Caco-2 (cell line): ENCODE measurements around the gene AKAP6. TPM values are rescaled to one million over a fixed set of nuclear protein-coding genes. Genes with fewer than 3 reads are reported as not detected.

ENCODE experiments used
- BruUV-seq: library from RNA; stranded (reverse); fragments of 400-500 nt; replicated peaks from 2 replicates; lab custom pipeline; 2021; lab: Mats Ljungman, UMichigan
- CTCF ChIA-PET: fragments of 300-600 bp; sonication (Branson Sonifier 250); formaldehyde crosslinking; loops from one replicate; lab custom pipeline; 2022; ENCODE audit warnings: antibody characterized with exemption; lab: Charles Lee
- POLR2A ChIA-PET: fragments of 300-600 bp; sonication (Branson Sonifier 250); formaldehyde crosslinking; loops from one replicate; lab custom pipeline; 2022; ENCODE audit warnings: antibody characterized with exemption; lab: Charles Lee
- DNase-seq, 2 experiments: peaks; one replicate each; pipeline versions ENCODE4 v3.0.0 to v3.0.0-alpha.2; 2020 to 2022
- H3K27me3 ChIP-seq: replicated peaks from 2 replicates; pipeline ENCODE4 v1.6.0; 2011; ENCODE audit warnings: low read length; ENCODE audit not compliant: control insufficient read depth, insufficient read depth
- H3K36me3 ChIP-seq: 2 replicates; pipeline ENCODE4 v1.5.1; 2011; ENCODE audit warnings: low read length; ENCODE audit not compliant: control insufficient read depth, insufficient read depth
- H3K4me1 ChIP-seq: fragments of 250-450 bp; sonication (Bioruptor Pico); 2 replicates; pipeline ENCODE4 v1.5.1; 2020; ENCODE audit warnings: mild to moderate bottlenecking
- H3K4me3 ChIP-seq: 2 replicates; pipeline ENCODE4 v1.5.1; 2011; ENCODE audit warnings: low read depth, mild to moderate bottlenecking, control low read depth, low read length
- H3K9me3 ChIP-seq: fragments of 250-450 bp; sonication (Bioruptor Pico); 2 replicates; pipeline ENCODE4 v1.5.1; 2020; ENCODE audit warnings: mild to moderate bottlenecking, moderate library complexity
- H3K27ac Mint-ChIP-seq: one replicate; pipeline ENCODE4 v1.8.0; 2022; ENCODE audit warnings: mixed read lengths; ENCODE audit not compliant: unreplicated experiment
- H3K27me3 Mint-ChIP-seq: one replicate; pipeline ENCODE4 v1.8.0; 2022; ENCODE audit warnings: mixed read lengths; ENCODE audit not compliant: insufficient read depth, unreplicated experiment
- H3K36me3 Mint-ChIP-seq: one replicate; pipeline ENCODE4 v1.8.0; 2022; ENCODE audit warnings: mild to moderate bottlenecking, mixed read lengths; ENCODE audit not compliant: insufficient read depth, unreplicated experiment
- H3K4me1 Mint-ChIP-seq: one replicate; pipeline ENCODE4 v1.8.0; 2022; ENCODE audit warnings: low read depth, mixed read lengths; ENCODE audit not compliant: unreplicated experiment
- H3K4me3 Mint-ChIP-seq: one replicate; pipeline ENCODE4 v1.8.0; 2022; ENCODE audit warnings: mild to moderate bottlenecking, moderate library complexity, mixed read lengths; ENCODE audit not compliant: unreplicated experiment
- H3K9me3 Mint-ChIP-seq: one replicate; pipeline ENCODE4 v1.8.0; 2022; ENCODE audit warnings: mixed read lengths; ENCODE audit not compliant: unreplicated experiment
- intact Hi-C: fragments of 100-400 bp; cut with micrococcal nuclease; formaldehyde crosslinking; loops from one replicate; pipeline ENCODE4 v1.10.0; 2022; ENCODE audit not compliant: unreplicated experiment
- total RNA-seq: library from RNA; stranded (reverse); gene quantifications from 2 replicates; pipeline ENCODE4 v1.2.3, GENCODE V29; 2022
- TF ChIP-seq, protein P1 (sequence below), 2 experiments: fragments of 200-600 bp in 1 of 2; IDR thresholded peaks; 1 replicate in 1 of 2; 2 replicates in 1 of 2; pipeline versions ENCODE4 v1.5.1 to v1.8.0; 2011 to 2022; ENCODE audit warnings: antibody characterized with exemption in 1 of 2, control low read depth in 1 of 2, inconsistent platforms in 1 of 2, low read depth in 1 of 2, low read length in 1 of 2, mild to moderate bottlenecking in 1 of 2, moderate library complexity in 1 of 2; ENCODE audit not compliant: insufficient read depth in 1 of 2, severe bottlenecking in 1 of 2, unreplicated experiment in 1 of 2

Gene AKAP6
- total RNA-seq, 1 experiment from 2014 or later, result 3.0 TPM

DNA sequence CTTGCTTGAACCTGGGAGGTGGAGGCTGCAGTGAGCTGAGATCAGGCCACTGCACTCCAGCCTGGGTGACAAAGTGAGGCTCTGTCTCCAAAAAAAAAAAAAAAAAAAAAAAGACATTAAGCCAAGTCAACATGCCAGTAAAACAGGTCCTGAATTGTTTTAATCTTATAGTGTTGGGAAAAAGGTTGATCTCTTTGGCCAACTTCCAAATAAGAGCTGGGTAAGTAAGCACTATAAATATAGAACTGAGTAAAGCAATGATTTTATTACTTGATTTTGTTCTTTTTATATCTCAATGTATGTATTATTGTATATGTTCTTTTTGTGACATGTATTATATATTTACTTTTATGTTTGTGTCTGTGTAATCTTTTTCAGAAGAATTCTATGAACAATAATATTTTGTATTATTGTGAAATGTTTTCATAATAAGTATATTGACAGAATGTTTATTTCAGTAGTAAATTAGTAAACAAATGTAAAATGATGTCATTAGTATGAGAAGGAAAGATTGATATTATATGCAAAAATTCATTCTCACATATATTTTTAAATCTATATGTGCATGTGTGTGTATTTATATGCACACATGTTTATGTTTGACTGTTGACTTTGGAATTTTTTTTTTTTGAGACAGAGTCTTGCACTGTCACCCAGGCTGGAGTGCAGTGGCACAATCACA, 9.6 kb upstream of the AKAP6 start:
- H3K9me3 Mint-ChIP-seq, result no peaks in the 10 kb centered on the region
- TF ChIP-seq, protein P1, sequence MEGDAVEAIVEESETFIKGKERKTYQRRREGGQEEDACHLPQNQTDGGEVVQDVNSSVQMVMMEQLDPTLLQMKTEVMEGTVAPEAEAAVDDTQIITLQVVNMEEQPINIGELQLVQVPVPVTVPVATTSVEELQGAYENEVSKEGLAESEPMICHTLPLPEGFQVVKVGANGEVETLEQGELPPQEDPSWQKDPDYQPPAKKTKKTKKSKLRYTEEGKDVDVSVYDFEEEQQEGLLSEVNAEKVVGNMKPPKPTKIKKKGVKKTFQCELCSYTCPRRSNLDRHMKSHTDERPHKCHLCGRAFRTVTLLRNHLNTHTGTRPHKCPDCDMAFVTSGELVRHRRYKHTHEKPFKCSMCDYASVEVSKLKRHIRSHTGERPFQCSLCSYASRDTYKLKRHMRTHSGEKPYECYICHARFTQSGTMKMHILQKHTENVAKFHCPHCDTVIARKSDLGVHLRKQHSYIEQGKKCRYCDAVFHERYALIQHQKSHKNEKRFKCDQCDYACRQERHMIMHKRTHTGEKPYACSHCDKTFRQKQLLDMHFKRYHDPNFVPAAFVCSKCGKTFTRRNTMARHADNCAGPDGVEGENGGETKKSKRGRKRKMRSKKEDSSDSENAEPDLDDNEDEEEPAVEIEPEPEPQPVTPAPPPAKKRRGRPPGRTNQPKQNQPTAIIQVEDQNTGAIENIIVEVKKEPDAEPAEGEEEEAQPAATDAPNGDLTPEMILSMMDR (IDR thresholded peaks at IDR 0.05; ENCODE audit: insufficient read depth in 1 of 2, low read depth in 1 of 2, low read length in 1 of 2, severe bottlenecking in 1 of 2, unreplicated experiment in 1 of 2), result no peak
- BruUV-seq, result no TSS peak
- H3K4me1 ChIP-seq, result no peaks in the 10 kb centered on the region
- H3K36me3 ChIP-seq, result no peaks in the 10 kb centered on the region
- no peak for DNase-seq
- H3K27me3 Mint-ChIP-seq, result no peaks in the 10 kb centered on the region
- no peaks in the 10 kb centered on the region for H3K9me3 ChIP-seq
- POLR2A ChIA-PET, result no interaction called here
- no peak overlapping the region for H3K4me3 Mint-ChIP-seq
- no peaks in the 10 kb centered on the region for H3K27me3 ChIP-seq
- CTCF ChIA-PET, result interaction anchor here (0.7 kb wide), 1 partner anchor 895 kb away, joined by 9 read pairs; no protein-coding TSS in a partner anchor
- H3K27ac Mint-ChIP-seq, result no peak overlapping the region
- no peak overlapping the region for H3K4me3 ChIP-seq
- intact Hi-C loops, result no loop called here
- no peaks in the 10 kb centered on the region for H3K4me1 Mint-ChIP-seq
- no peaks in the 10 kb centered on the region for H3K36me3 Mint-ChIP-seq

DNA sequence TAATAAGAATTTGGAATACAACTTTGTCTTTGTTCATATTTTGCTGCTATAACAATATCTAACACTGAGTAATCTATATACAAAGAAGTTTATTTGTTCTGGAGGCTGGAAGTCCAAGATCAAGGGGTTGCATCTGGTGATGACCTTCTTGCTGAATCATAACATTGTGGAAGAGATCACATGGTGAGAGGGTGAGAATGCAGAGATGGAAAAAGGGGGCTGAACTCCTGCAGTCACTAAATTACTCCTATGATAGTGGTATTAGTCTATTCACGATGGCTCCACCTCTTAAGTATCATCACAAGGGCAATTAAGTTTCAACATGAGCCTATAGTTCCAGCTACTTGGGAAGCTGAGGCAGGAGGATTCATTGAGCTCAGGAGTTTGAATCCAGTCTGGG, 4.5 kb upstream of the AKAP6 start:
- H3K4me3 ChIP-seq, result no peak overlapping the region
- no peak overlapping the region for H3K27ac Mint-ChIP-seq
- H3K36me3 Mint-ChIP-seq, result no peaks in the 10 kb centered on the region
- BruUV-seq, result no TSS peak
- H3K4me3 Mint-ChIP-seq, result no peak overlapping the region
- no peaks in the 10 kb centered on the region for H3K9me3 ChIP-seq
- intact Hi-C loops, result no loop called here
- H3K4me1 ChIP-seq, result no peaks in the 10 kb centered on the region
- TF ChIP-seq, protein P1 (IDR thresholded peaks at IDR 0.05; ENCODE audit: insufficient read depth in 1 of 2, low read depth in 1 of 2, low read length in 1 of 2, severe bottlenecking in 1 of 2, unreplicated experiment in 1 of 2), result no peak
- H3K27me3 ChIP-seq, result no peaks in the 10 kb centered on the region
- no peaks in the 10 kb centered on the region for H3K27me3 Mint-ChIP-seq
- no peaks in the 10 kb centered on the region for H3K4me1 Mint-ChIP-seq
- H3K36me3 ChIP-seq, result no peaks in the 10 kb centered on the region
- CTCF ChIA-PET, result no interaction called here
- POLR2A ChIA-PET, result no interaction called here
- DNase-seq, result no peak
- no peaks in the 10 kb centered on the region for H3K9me3 Mint-ChIP-seq

DNA sequence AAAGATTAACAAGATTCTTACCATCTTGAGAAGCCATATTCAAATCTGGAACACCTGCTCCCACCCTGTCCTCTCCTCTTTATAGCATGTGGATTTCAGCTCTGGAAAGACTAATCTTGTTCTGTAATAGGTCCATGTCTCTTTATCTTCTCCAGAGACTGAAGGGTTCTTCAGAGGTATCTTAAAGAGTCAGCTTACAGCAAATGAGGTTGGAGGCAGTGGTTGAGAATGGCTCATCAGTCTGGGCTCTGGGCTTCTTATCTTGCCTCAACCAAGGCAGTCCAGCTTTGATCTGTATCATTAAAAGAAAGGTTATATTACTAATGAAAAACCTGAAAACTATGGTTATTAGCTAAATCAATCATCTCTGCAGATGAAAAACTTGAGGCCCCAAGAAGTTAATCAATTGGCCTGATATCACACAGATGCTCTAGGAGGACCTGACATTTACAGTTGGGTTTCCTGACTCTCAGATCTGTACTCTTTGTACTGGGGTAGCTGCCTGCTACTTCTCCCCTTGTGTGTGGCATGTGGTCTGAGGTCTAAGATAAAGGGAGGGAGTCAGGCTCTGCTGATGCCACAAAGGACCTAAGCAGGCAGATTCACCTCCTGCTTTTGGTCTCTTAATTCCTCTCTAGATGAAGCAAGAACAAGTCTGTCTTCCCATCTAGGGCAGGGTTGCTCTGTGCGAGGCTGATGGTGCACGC, 1.7 kb upstream of the AKAP6 start:
- CTCF ChIA-PET, result no interaction called here

More for the DNA sequence above, 1.7 kb upstream of the AKAP6 start:
- peaks cover 10% of the 10 kb centered on the region for H3K4me1 Mint-ChIP-seq
- TF ChIP-seq, protein P1 (IDR thresholded peaks at IDR 0.05; ENCODE audit: insufficient read depth in 1 of 2, low read depth in 1 of 2, low read length in 1 of 2, severe bottlenecking in 1 of 2, unreplicated experiment in 1 of 2), result no peak
- no TSS peak for BruUV-seq
- Histone ChIP-seq H3K36me3 (no peaks in the 10 kb centered on the region), H3K27me3 (no peaks in the 10 kb centered on the region), H3K4me3 (no peak overlapping the region), H3K4me1 (peaks cover 6% of the 10 kb centered on the region; the same call in 1 of the 2 replicates), H3K9me3 (no peaks in the 10 kb centered on the region)
- no peak overlapping the region for H3K27ac Mint-ChIP-seq
- no peak for DNase-seq
- no peaks in the 10 kb centered on the region for H3K36me3 Mint-ChIP-seq
- POLR2A ChIA-PET, result no interaction called here
- no peaks in the 10 kb centered on the region for H3K9me3 Mint-ChIP-seq
- intact Hi-C loops, result no loop called here
- no peak overlapping the region for H3K4me3 Mint-ChIP-seq
- no peaks in the 10 kb centered on the region for H3K27me3 Mint-ChIP-seq
